Adrenal gland (tissue), 5 donors: ENCODE data around the gene ARL15.

ENCODE experiments used
- CTCF ChIP-seq, 6 experiments: fragments of 450-650 bp in 4 of 6; fragments of 200-600 bp in 2 of 6; sonication (generic) in 1 of 6; IDR thresholded peaks; 1 replicate in 5 of 6; 2 replicates in 1 of 6; pipeline versions ENCODE4 v1.5.1 to v1.8.0; 2016 to 2021; ENCODE audit warnings: antibody characterized with exemption in 6 of 6, mild to moderate bottlenecking in 2 of 6, moderate library complexity in 1 of 6
- POLR2A ChIP-seq, 2 donors: fragments of 450-650 bp; IDR thresholded peaks; one replicate each; pipeline ENCODE4 v1.6.1; 2017; ENCODE audit warnings: antibody characterized with exemption in 2 of 2, mild to moderate bottlenecking in 2 of 2, moderate library complexity in 1 of 2
- donor health status: DM: no; HTN: no; CAD: no.

- TF ChIP-seq POLR2A (IDR thresholded peaks at IDR 0.05) (no peak), CTCF (IDR thresholded peaks at IDR 0.05) (no peak)
Observed at GRCh38 chr5:54298947-54299346, 11.4 kb downstream of the ARL15 start.
